HepG2 (cell line): ENCODE data around the gene COX4I2. TPM values are rescaled to one million over a fixed set of nuclear protein-coding genes. Genes with fewer than 3 reads are reported as not detected.

Source experiments
- ARNTL ChIP-seq: sonication (generic); formaldehyde crosslinking; IDR thresholded peaks from 2 replicates; pipeline ENCODE4 v1.4.0; 2020; ENCODE audit warnings: mild to moderate bottlenecking, missing genetic modification reagents
- DMAP1 ChIP-seq: IDR thresholded peaks from 2 replicates; pipeline ENCODE4 v1.6.1; 2016
- HDAC1 ChIP-seq: sonication (generic); formaldehyde crosslinking; IDR thresholded peaks from 2 replicates; pipeline ENCODE4 v1.5.1; 2020; ENCODE audit warnings: mild to moderate bottlenecking, missing genetic modification reagents
- HES4 ChIP-seq: sonication (generic); formaldehyde crosslinking; IDR thresholded peaks from 2 replicates; pipeline ENCODE4 v1.9.0; 2021; ENCODE audit warnings: mild to moderate bottlenecking, missing genetic modification reagents, borderline replicate concordance
- IRX3 ChIP-seq: sonication (generic); formaldehyde crosslinking; IDR thresholded peaks from 2 replicates; pipeline ENCODE4 v1.8.1; 2023; ENCODE audit warnings: mild to moderate bottlenecking, low read depth, missing genetic modification reagents, borderline replicate concordance
- KAT7 ChIP-seq: IDR thresholded peaks from 2 replicates; pipeline ENCODE4 v1.6.1; 2018; ENCODE audit warnings: borderline replicate concordance, missing compliant biosample characterization
- KAT8 ChIP-seq: IDR thresholded peaks from 2 replicates; pipeline ENCODE4 v1.6.1; 2016; ENCODE audit warnings: missing genetic modification reagents, missing compliant biosample characterization
- MAF1 ChIP-seq: sonication (generic); formaldehyde crosslinking; IDR thresholded peaks from 2 replicates; pipeline ENCODE4 v1.5.0; 2020; ENCODE audit warnings: missing genetic modification reagents, borderline replicate concordance
- MBD4 ChIP-seq: IDR thresholded peaks from 2 replicates; pipeline ENCODE4 v1.6.1; 2012; ENCODE audit warnings: low read length, inconsistent platforms, borderline replicate concordance
- PAWR ChIP-seq: sonication (generic); formaldehyde crosslinking; IDR thresholded peaks from 2 replicates; pipeline ENCODE4 v1.4.0; 2020; ENCODE audit warnings: missing genetic modification reagents, mild to moderate bottlenecking, borderline replicate concordance
- RELA ChIP-seq: sonication (generic); formaldehyde crosslinking; IDR thresholded peaks from 2 replicates; pipeline ENCODE4 v1.4.0; 2020; ENCODE audit warnings: missing genetic modification reagents
- SKI ChIP-seq: fragments of 450-650 bp; IDR thresholded peaks from one replicate; pipeline ENCODE4 v1.6.1; 2018; ENCODE audit warnings: mild to moderate bottlenecking; ENCODE audit not compliant: partially characterized antibody
- SPEN ChIP-seq: sonication (generic); formaldehyde crosslinking; IDR thresholded peaks from 2 replicates; pipeline ENCODE4 v1.5.1; 2020; ENCODE audit warnings: low read depth, mild to moderate bottlenecking, missing genetic modification reagents
- ZBTB21 ChIP-seq: sonication (generic); formaldehyde crosslinking; IDR thresholded peaks from 2 replicates; pipeline ENCODE4 v1.4.0; 2020; ENCODE audit warnings: missing genetic modification reagents
- ZFX ChIP-seq: sonication (generic); formaldehyde crosslinking; IDR thresholded peaks from 2 replicates; pipeline ENCODE4 v1.4.0; 2020; ENCODE audit warnings: mild to moderate bottlenecking, low read depth, missing genetic modification reagents, moderate library complexity
- ZNF274 ChIP-seq: sonication (generic); formaldehyde crosslinking; IDR thresholded peaks from 2 replicates; pipeline ENCODE4 v1.5.1; 2020; ENCODE audit warnings: mild to moderate bottlenecking, missing genetic modification reagents
- ZNF44 ChIP-seq: sonication (generic); formaldehyde crosslinking; IDR thresholded peaks from 2 replicates; pipeline ENCODE4 v1.5.1; 2020; ENCODE audit warnings: mild to moderate bottlenecking, missing genetic modification reagents
- ZNF569 ChIP-seq: sonication (generic); formaldehyde crosslinking; IDR thresholded peaks from 2 replicates; pipeline ENCODE4 v1.5.0; 2020; ENCODE audit warnings: mild to moderate bottlenecking, missing genetic modification reagents, moderate library complexity, borderline replicate concordance
- polyA plus RNA-seq, 8 experiments: library from polyadenylated mRNA; depleted of rRNA in 3 of 8; stranded (reverse) in 7 of 8; unstranded in 1 of 8; fragments of >200 nt; fragmentation: Illumina TruSeq in 4 of 8; extraction: Trizol in 4 of 8; gene quantifications; 2 replicates each; pipeline versions ENCODE4 v1.2.1 to v1.2.3, GENCODE V29; 2011 to 2016; ENCODE audit warnings: low read depth in 4 of 8, missing spikeins in 1 of 8, mixed read lengths in 1 of 8; ENCODE audit not compliant: insufficient read depth in 1 of 8
- total RNA-seq, 5 experiments: library from RNA; depleted of rRNA; stranded (reverse); fragments of >200 nt; fragmentation: Illumina TruSeq; extraction: Trizol; gene quantifications; 2 replicates each; pipeline ENCODE4 v1.2.3, GENCODE V29; 2016; ENCODE audit warnings: low read depth in 1 of 5
- TF ChIP-seq, protein P1 (sequence below): sonication (generic); formaldehyde crosslinking; IDR thresholded peaks from 2 replicates; pipeline ENCODE4 v1.5.1; 2020; ENCODE audit warnings: mild to moderate bottlenecking, missing genetic modification reagents
- TF ChIP-seq, protein P2 (sequence below): sonication (generic); formaldehyde crosslinking; IDR thresholded peaks from 2 replicates; pipeline ENCODE4 v1.4.0; 2020; ENCODE audit warnings: missing genetic modification reagents, borderline replicate concordance
- TF ChIP-seq, protein P3 (sequence below): sonication (generic); formaldehyde crosslinking; conservative IDR thresholded peaks from 2 replicates; pipeline ENCODE4 v1.4.0; 2020; ENCODE audit warnings: missing genetic modification reagents

COX4I2 gene
- total and polyA plus RNA-seq, 2 of the 13 experiments (the other 11 are each of a cell fraction or from before 2014, with no cell fraction given) = 1.1 TPM; not detected in 1

DNA sequence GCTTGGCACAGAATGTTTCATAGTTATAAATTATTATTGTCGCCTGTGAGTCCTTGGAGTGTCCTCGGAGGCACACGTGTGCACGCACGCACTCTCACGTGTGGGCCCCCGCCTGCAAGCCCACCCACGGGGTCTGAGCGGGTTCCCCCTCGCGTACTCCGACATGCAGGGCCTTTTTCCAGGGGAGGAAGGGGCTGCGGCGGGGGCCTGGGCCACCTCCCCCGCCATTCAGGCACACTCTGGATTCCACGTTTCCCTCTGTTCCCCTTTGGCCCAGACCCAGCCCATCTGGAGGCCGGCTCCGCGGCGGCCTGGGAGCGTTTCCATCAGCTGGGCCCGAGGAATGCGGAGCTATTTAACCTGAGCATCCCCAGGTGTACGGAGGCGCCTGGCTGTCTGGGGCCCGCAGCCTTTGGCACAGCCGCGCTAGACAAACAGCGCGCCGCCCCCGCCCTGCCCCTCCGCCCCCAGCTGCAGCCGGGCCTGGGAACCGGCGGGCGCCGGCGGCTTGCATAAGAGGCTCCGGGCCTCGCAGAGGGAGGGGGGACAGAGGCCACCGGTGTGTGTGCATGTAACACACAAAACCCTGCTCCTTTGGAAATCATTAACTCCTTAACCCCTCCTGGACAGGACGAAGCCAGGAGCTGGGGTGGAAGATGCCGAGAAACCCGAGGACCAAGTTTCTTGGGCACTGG is 29.3 kb upstream of the COX4I2 start (continued):
- peak; percentile 88 for TF ChIP-seq HES4 (CRISPR knock-in tag)
- TF ChIP-seq ZNF569 (CRISPR knock-in tag) = peak; percentile 90; the same call in 1 of the 2 replicates
- TF ChIP-seq, protein P1, sequence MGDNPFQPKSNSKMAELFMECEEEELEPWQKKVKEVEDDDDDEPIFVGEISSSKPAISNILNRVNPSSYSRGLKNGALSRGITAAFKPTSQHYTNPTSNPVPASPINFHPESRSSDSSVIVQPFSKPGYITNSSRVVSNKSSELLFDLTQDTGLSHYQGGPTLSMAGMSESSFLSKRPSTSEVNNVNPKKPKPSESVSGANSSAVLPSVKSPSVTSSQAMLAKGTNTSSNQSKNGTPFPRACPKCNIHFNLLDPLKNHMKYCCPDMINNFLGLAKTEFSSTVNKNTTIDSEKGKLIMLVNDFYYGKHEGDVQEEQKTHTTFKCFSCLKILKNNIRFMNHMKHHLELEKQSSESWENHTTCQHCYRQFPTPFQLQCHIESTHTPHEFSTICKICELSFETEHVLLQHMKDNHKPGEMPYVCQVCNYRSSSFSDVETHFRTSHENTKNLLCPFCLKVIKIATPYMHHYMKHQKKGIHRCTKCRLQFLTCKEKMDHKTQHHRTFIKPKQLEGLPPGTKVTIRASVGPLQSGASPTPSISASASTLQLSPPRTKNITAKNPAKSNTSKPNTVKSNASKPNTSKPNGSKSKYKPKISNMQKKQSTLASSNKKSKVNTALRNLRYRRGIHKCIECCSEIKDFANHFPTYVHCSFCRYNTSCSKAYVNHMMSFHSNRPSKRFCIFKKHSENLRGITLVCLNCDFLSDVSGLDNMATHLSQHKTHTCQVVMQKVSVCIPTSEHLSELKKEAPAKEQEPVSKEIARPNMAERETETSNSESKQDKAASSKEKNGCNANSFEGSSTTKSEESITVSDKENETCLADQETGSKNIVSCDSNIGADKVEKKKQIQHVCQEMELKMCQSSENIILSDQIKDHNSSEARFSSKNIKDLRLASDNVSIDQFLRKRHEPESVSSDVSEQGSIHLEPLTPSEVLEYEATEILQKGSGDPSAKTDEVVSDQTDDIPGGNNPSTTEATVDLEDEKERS (CRISPR knock-in tag) = peak; percentile 89; the same call in 1 of the 2 replicates
- peak; percentile 99 for TF ChIP-seq KAT7
- peak; percentile 98 for TF ChIP-seq ZNF44 (CRISPR knock-in tag)
- peak; percentile 97 for TF ChIP-seq IRX3 (CRISPR knock-in tag)
- peak; percentile 77; the same call in 1 of the 2 replicates for TF ChIP-seq ZBTB21 (CRISPR knock-in tag)
- TF ChIP-seq, protein P2, sequence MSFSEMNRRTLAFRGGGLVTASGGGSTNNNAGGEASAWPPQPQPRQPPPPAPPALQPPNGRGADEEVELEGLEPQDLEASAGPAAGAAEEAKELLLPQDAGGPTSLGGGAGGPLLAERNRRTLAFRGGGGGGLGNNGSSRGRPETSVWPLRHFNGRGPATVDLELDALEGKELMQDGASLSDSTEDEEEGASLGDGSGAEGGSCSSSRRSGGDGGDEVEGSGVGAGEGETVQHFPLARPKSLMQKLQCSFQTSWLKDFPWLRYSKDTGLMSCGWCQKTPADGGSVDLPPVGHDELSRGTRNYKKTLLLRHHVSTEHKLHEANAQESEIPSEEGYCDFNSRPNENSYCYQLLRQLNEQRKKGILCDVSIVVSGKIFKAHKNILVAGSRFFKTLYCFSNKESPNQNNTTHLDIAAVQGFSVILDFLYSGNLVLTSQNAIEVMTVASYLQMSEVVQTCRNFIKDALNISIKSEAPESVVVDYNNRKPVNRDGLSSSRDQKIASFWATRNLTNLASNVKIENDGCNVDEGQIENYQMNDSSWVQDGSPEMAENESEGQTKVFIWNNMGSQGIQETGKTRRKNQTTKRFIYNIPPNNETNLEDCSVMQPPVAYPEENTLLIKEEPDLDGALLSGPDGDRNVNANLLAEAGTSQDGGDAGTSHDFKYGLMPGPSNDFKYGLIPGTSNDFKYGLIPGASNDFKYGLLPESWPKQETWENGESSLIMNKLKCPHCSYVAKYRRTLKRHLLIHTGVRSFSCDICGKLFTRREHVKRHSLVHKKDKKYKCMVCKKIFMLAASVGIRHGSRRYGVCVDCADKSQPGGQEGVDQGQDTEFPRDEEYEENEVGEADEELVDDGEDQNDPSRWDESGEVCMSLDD (CRISPR knock-in tag) = peak; percentile 84; the same call in 1 of the 2 replicates
- TF ChIP-seq, protein P3, sequence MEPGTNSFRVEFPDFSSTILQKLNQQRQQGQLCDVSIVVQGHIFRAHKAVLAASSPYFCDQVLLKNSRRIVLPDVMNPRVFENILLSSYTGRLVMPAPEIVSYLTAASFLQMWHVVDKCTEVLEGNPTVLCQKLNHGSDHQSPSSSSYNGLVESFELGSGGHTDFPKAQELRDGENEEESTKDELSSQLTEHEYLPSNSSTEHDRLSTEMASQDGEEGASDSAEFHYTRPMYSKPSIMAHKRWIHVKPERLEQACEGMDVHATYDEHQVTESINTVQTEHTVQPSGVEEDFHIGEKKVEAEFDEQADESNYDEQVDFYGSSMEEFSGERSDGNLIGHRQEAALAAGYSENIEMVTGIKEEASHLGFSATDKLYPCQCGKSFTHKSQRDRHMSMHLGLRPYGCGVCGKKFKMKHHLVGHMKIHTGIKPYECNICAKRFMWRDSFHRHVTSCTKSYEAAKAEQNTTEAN (CRISPR knock-in tag) = peak; percentile 98
- TF ChIP-seq ZNF274 (CRISPR knock-in tag) = peak; percentile 99
- TF ChIP-seq KAT8 (CRISPR knock-in tag) = peak; percentile 95
- peak; percentile 98 for TF ChIP-seq RELA
- TF ChIP-seq HDAC1 = peak; percentile 100
- TF ChIP-seq PAWR (CRISPR knock-in tag) = no peak
- TF ChIP-seq ZFX (CRISPR knock-in tag) = peak; percentile 96
- peak; percentile 100 for TF ChIP-seq SKI
- peak; percentile 100; the same call in 1 of the 2 replicates for TF ChIP-seq SPEN (CRISPR knock-in tag)
- TF ChIP-seq DMAP1 (CRISPR knock-in tag) = peak; percentile 97
- peak; percentile 99 for TF ChIP-seq ARNTL
- TF ChIP-seq MAF1 = peak; percentile 97
- no peak for TF ChIP-seq MBD4
